HS-5 (cell line): ENCODE measurements around the gene UBE3B.
"Not testable (repeated sequence)": the region's sequence is repeated elsewhere in the genome, so short reads cannot be mapped to it uniquely, and the experiment has no call there.

Experiments used
- DNase-seq: peaks from one replicate; pipeline ENCODE4 v3.0.0-alpha.2; 2012; ENCODE audit warnings: low read depth

The UBE3B gene

GRCh38 chr12:109450980-109451379 is 26.5 kb upstream of the UBE3B start:
- no peak for DNase-seq

GRCh38 chr12:109451400-109451799 is 26.0 kb upstream of the UBE3B start:
- DNase-seq, result no peak

- no peak for DNase-seq
Measured at GRCh38 chr12:109452489-109452888, 24.9 kb upstream of the UBE3B start.

- no peak for DNase-seq
Measured at GRCh38 chr12:109455706-109456105, 21.7 kb upstream of the UBE3B start.

GRCh38 chr12:109458086-109458485 is 19.3 kb upstream of the UBE3B start:
- DNase-seq, result no peak

- no peak for DNase-seq
Measured at GRCh38 chr12:109458771-109459208, 18.6 kb upstream of the UBE3B start.

GRCh38 chr12:109459247-109459646 is 18.2 kb upstream of the UBE3B start:
- no peak for DNase-seq

- no peak for DNase-seq
Measured at GRCh38 chr12:109460538-109460937, 16.9 kb upstream of the UBE3B start.

GRCh38 chr12:109461049-109461845 is 16.2 kb upstream of the UBE3B start:
- DNase-seq, result no peak

GRCh38 chr12:109461846-109462756 is 15.3 kb upstream of the UBE3B start:
- peak; percentile 95 for DNase-seq

GRCh38 chr12:109462868-109463692 is 14.4 kb upstream of the UBE3B start:
- DNase-seq, result peak; percentile 95

- DNase-seq, result no peak
Measured at GRCh38 chr12:109463756-109464155, 13.7 kb upstream of the UBE3B start.

GRCh38 chr12:109464642-109465351 is 12.6 kb upstream of the UBE3B start:
- no peak for DNase-seq

- DNase-seq, result no peak
Measured at GRCh38 chr12:109466305-109466704, 11.1 kb upstream of the UBE3B start.

- no peak for DNase-seq
Measured at GRCh38 chr12:109466821-109467220, 10.6 kb upstream of the UBE3B start.

- no peak for DNase-seq
Measured at GRCh38 chr12:109467978-109468676, 9.3 kb upstream of the UBE3B start.

- DNase-seq, result no peak
Measured at GRCh38 chr12:109469517-109469916, 7.9 kb upstream of the UBE3B start.

- DNase-seq, result no peak
Measured at GRCh38 chr12:109473006-109473405, 4.4 kb upstream of the UBE3B start.

- DNase-seq, result not testable (repeated sequence)
Measured at GRCh38 chr12:109473526-109474270, 3.7 kb upstream of the UBE3B start.

GRCh38 chr12:109475121-109475520 is 2.3 kb upstream of the UBE3B start:
- DNase-seq, result no peak
